NOMO-1 (cell line): ENCODE data around the gene PTK7.

Source experiments
- DNase-seq, 2 experiments: peaks; one replicate each; lab custom pipeline; 2025; ENCODE audit not compliant: unreplicated experiment in 2 of 2; lab: John Stamatoyannopoulos, UW

Gene PTK7

GRCh38 chr6:43142101-43142500 is 66.0 kb downstream of the PTK7 start:
- DNase-seq = no peak

DNA sequence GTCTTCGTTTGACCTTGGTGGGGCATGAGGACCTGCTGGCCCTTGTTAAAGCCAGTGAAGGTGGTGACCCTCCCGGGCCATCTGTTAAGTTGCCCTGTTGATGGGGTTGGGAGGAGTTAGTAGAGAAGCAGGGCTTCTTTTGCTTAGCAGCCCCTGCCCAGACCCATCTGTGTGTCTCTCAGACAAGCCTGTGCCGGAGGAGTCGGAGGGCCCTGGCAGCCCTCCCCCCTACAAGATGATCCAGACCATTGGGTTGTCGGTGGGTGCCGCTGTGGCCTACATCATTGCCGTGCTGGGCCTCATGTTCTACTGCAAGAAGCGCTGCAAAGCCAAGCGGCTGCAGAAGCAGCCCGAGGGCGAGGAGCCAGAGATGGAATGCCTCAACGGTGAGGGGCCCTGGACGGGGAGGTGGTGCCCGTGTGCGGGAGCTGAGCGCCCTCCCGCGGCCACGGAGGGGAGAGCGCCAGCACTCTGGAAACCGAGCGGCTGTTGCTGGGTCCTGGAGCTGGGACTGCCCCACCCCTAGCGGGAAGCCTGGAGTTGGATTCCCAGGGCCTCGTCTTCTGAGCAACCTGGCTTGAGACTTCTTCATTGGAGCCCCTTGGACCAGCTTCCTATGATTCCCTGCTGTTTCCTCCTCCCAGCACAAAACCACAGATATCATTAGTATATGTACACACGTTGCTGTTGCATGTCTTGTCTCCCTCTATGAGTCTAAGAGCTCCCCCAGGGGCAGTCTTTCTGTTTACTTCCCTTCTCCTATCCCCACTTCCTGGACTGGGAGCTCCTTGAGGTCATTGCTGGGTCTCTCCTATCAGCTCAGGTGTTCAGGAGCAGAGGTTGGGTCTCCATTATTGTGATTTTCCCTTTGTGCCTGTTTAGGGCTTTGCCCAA is 67.4 kb downstream of the PTK7 start:
- DNase-seq = peak; percentile 61 to 66

DNA sequence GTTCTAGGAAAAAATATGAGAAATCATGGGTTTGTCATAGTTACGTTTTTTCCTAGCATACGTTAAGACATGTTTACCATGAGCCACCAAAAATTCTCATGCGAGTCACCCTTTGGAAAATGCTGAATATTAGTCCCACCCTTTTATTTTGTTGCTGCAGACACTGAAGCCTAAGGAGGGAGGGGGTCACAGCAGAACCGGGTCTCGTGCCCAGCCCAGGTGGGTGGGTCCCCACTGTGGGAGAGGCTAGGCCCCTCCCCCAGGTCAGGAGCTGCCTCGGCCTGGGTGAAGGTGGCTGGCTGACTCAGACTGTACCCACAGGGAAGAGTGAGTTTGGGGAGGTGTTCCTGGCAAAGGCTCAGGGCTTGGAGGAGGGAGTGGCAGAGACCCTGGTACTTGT is 68.8 kb downstream of the PTK7 start:
- DNase-seq = no peak

DNA sequence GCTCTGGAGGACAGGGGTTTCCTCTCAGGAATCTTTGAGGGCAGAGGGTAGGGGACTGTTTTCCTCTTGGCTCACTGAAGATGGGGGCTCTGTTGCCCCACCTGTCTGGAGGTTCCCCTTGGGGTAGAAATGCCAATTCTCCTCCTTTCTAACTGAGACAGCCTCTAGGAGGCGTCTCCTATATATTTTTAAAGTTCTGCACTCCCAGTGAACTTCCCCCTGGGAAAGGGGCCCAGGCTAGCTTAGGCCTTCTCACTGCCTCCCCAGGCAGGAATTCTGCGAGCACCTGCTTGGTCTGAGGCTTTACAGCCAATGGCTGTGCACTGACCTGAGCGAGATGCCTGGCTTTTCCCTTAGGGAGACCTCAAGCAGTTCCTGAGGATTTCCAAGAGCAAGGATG is 70.1 kb downstream of the PTK7 start:
- DNase-seq = no peak

DNA sequence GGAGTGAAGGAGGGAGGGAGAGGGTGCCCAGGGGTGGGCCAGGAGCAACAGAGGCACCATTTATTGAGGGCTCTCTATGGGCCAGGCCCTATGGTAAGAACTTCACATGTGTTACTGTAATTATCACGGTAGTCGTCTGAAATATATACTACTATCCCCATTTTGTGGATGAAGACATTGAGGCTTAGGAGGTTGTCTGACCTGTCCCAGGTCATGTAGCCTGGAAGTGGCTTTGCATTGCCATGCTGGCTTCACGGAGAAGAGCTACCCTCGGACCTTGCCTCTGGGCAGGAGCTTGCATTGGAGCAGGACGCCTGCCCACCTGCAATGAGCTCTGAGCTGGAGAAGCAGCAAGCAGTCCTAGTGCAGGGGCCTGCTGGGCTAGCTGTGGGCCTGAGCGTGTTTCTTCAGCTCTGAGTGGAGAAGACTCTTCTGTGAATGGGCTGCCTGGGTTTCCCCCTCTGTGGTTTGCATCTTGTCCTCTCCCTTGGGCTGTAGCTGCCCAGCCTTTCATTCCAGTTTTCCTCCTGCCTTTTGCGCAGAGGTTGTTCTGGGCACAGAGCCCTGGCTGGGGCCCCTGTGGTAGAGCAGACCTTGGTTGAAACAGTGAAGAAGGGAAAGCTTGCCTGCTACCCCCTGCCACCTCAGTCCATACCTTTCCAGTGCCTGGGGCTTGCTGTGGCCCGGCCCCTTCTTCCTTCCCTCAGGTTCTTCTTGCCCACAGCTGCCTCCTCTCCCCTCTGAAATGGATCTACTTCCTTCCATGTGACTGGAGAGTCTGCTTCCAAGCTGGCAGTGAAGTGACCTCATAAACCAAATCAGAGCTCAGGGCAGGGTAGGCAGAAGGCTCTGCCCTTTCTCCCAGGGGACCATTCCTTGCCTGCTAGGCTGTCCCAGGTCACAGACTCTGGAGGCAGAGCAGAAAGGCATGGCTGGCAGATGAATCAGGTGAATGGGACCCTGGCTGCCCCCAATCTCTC is 70.9 kb downstream of the PTK7 start:
- DNase-seq = no peak

DNA sequence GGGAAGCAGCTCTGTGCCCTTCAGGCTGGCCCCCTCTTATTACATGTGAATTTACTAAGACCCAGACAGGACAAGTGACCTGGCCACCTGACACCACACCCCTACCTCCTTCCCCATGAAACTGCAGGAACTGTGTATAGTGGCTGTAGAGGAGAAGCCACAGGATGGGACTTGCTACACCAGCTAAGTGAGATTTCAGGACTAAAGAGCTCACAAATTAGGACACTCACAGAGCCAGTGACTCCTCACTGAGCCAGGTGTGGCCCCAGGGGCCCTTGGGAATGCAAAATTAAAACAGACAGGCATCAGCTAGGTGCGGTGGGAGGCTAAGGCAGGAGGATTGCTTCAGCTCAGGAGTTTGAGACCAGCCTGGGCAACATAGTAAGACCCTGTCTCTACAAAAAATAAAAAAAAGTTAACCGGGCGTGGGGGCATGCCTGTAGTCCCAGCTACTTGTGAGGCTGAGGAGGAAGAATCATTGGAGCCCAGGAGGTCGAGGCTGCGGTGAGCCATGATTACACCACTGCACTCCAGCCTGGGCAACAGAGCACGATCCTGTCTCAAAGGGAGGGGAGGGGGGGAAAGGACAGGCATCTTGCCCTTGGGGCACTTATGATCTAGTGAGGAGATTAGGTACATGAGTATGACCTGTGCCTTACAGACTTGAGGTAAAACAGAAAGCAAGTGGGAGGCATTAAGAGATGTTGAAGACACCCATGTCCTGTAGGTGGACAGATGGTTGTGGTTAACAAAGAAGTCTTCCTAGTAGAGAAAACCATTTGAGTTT is 71.8 kb downstream of the PTK7 start:
- DNase-seq = no peak

DNA sequence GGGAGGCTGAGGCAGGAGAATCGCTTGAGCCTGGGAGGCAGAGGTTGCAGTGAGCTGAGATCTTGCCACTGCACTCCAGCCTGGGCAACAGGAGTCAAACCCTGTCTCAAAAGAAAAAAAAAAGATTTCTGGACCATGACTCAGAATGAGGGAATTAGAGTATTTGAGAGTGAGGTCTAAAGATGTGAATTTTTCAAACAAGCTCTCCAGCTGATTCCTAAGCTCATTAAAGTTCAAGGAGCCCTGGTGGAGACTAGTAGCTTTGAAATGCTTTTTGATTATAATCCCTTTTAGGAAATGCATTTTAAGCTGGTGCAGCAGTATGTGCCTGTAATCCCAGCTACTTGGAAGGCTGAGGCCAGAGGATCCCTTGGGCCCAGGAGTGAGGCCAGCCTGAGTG is 73.2 kb downstream of the PTK7 start:
- DNase-seq = no peak

GRCh38 chr6:43150051-43150751 is 74.1 kb downstream of the PTK7 start:
- no peak for DNase-seq

- DNase-seq = no peak
These were observed 83.5 kb downstream of the PTK7 start for GRCh38 chr6:43159599-43159998.

DNA sequence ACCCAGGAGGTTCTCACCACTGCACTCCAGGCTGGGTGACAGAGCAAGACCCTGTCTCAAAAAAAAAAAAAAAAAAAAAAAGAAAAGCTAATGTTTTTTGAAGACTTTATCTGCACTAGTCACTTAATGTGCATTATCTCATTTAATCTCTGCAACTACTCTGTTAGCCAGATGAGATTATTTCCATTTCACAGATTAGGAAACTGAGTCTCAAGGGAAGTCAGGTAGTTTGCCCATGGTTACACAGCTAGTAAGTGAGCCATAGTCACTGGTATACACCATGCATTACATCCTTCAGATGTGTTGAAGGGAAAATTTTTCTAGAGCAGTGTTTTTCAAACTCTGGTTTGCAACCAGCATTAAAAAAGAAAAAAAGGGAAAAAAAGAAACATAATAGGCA is 87.8 kb downstream of the PTK7 start:
- no peak for DNase-seq

- no peak for DNase-seq
These were observed 94.4 kb downstream of the PTK7 start for GRCh38 chr6:43170417-43170930.

DNA sequence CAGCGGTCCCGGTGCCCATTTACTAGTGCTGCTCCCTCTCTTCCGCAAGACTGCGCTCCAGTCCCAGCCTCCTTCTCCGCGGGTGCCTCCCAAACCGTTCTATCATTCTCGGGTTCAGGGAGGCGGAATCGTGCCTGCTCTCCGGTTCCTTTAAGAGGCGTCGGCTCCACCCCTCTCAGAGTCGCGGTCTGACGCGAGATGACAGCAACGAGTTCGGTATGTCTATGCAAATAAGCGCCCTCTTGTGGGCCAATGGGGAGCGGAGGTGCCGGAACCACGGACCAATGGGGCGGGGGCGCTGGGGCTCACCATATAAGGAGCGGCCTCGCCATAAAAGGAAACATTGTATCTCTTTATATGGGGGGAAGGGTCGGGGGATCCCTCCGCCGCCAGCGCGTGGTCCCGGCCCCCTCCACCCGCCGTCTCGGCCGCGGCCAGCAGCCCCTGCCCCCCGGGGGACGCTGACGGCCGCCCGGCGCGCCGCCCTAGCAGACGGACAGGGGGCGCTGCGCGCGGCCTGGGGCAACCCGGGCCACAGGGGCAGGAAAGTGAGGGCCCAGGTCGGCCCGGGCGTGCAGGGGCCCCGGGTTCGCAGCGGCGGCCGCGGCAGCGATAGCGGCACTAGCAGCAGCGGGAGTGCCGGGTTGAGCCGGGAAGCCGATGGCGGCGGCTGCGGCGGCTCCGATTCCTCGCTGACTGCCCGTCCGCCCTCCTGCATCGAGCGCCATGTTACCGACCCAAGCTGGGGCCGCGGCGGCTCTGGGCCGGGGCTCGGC is 95.0 kb downstream of the PTK7 start, which contains the start of gene SRF:
Gene SRF (plus strand): TSS at position 339 of the 776 bp plus-strand sequence. CDS start 388 bp downstream, at position 727.
- peak; percentile 99 for DNase-seq

- DNase-seq = no peak
These were observed 95.6 kb downstream of the PTK7 start for GRCh38 chr6:43171707-43172103.

DNA sequence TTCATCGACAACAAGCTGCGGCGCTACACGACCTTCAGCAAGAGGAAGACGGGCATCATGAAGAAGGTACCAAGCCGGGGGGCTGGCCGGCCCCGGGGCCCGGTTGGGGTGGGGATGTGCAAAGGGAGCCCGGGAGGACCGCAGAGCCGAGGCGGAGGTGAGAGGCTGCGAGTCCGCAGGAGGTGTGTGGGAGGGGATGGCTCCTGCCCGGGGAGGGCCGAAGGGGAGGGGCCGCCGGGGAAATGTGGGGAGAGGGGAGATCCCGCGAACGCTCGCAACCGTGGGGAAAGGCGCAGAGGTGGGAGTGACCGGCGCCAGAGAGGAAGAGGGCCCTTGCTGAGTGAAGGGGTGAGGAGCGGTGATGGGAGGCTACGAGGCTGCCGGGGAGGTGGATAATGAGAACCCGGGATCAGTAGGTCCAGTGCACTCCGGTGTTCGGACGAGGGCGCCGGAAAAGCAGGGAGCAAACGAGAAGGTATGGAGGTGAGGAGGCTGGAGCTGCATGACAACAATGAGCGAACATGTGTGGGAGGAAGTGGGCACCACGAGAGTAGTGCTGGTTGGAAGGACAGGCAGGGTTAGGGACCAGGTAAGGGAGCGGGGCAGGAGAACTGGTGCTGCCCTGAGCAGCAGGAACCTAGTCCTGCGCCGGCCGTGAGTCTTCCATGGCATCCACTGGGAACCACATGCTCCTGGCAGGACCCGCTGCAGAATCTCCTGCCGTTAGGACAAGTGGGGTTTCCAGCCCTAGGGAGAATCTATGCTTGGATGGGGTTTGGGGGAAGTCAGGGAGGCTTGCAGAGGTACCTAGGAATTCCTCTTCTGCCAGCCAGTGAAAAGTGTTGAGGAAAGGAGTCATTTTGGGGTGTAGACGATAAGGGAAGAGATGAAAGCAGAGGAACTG is 96.2 kb downstream of the PTK7 start:
- peak in 1 of 2 experiments; percentile 21 for DNase-seq

DNA sequence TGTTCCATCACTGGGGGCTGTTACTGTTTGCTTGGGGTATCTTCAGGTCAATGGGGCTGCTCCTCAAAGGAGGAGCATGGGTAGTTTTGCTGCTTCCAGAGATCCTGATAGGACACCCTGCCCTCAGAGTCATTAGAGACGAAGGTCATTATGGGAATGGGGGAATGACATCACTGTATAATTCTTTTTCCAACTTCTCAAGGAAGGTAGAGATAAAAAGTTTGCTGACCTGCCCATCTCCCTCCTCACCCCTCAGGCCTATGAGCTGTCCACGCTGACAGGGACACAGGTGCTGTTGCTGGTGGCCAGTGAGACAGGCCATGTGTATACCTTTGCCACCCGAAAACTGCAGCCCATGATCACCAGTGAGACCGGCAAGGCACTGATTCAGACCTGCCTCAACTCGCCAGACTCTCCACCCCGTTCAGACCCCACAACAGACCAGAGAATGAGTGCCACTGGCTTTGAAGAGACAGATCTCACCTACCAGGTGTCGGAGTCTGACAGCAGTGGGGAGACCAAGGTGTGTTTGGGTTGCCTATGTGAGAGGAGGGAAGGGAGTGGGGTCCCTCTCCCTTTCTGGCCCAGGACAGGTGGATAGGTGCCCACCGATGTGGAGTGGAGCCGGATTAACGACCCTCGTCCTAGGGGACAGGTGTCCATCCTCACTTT is 97.6 kb downstream of the PTK7 start:
- DNase-seq = no peak

DNA sequence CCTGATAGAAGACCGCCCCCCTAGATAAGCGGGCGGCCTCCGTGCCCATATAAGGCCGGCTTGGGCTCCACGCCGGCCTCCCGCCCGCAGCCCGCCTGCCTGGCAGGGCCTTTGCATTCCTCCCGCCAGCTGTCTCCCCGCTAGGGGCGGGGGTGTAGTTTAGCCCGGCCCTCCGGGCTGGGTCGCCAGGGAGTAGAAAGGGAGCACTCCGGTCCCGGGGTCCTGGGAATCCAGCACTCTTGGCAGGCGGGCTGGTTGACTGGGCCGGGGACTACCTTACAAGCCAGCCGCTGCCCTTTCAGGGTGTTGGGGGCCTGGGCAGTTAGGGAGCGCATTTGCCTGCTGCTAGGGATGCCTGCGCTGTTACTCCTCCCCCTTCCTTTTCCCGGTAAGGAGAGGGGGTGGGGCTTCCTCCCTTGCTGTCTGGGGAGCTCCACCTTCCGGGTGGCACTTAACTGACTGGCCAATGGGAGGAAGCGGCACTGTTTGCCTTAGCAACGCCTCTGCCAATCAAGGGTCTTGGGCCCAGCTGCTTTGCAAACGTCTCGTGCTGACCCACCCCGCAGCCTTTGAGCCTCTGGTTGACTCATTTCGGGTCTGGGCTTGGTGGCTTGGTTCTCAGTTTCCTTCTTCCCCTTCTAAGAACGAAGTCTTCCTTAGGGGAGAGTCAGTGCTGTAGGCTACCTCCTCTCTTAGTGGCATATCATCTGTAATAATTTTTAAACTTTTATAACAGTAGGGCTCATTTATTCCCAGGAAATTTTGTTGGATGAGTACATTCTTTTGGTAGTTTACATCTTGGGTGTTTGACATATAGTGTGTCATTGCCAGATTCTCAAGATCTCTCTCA is 98.4 kb downstream of the PTK7 start:
- DNase-seq = peak; percentile 98 to 99
